ENCODE data around the gene METTL4.

Gene METTL4

DNA sequence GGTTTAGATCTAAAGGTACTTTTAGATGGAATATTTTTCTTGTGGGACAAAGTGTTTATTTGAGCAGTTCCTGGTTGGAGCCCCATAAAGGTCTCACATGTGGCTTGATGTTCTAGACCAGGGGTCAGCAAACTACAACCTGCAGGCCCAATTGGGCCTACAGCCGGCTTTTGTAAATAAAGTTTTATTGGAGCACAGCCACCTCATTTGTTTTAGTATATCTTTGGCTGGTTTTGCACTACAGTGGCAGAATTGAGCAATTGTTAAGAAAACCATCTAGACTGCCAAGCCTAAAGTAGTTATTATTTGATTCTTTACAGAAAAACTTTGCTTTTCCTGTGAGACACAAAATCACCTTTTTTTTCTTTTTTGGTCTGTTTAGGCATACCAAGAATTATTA lies 41.7 kb upstream of the METTL4 start:
- no peak overlapping the region for H2AFZ ChIP-seq (ENCODE audit: low read length)
- H3K4me2 ChIP-seq (ENCODE audit: low read depth, low read length) = no peak overlapping the region
- H3K27ac ChIP-seq (ENCODE audit: low read length) = no peak overlapping the region
- H4K20me1 ChIP-seq (ENCODE audit: insufficient read depth, low read length) = no peaks in the 10 kb centered on the region
- no peak overlapping the region for H3K9ac ChIP-seq (ENCODE audit: low read length)
- H3K9me2 ChIP-seq (replicated peaks; ENCODE audit: insufficient read depth, low read length) = no peaks in the 10 kb centered on the region
- H3K4me3 ChIP-seq (ENCODE audit: low read length) = no peak overlapping the region
- no peak for DNase-seq
- no peaks in the 10 kb centered on the region for H3K9me3 ChIP-seq (replicated peaks; ENCODE audit: insufficient read depth, low read length)
- no peaks in the 10 kb centered on the region for H3K79me2 ChIP-seq (ENCODE audit: low read length)
- no peaks in the 10 kb centered on the region for H3F3A ChIP-seq (ENCODE audit: insufficient read depth, low read length)
- no peaks in the 10 kb centered on the region for H3K27me3 ChIP-seq (replicated peaks; ENCODE audit: insufficient read depth, low read length)
- no peaks in the 10 kb centered on the region for H3K4me1 ChIP-seq (ENCODE audit: low read length)
- peaks cover 11% of the 10 kb centered on the region for H3K36me3 ChIP-seq (replicated peaks; ENCODE audit: insufficient read depth, low read length)
- TF ChIP-seq EZH2phosphoT487 (IDR thresholded peaks at IDR 0.05; ENCODE audit: low read length) = no peak
- TF ChIP-seq EZH2 (optimal IDR thresholded peaks at IDR 0.05; ENCODE audit: low read depth, low read length) = no peak
- TF ChIP-seq, protein P1, sequence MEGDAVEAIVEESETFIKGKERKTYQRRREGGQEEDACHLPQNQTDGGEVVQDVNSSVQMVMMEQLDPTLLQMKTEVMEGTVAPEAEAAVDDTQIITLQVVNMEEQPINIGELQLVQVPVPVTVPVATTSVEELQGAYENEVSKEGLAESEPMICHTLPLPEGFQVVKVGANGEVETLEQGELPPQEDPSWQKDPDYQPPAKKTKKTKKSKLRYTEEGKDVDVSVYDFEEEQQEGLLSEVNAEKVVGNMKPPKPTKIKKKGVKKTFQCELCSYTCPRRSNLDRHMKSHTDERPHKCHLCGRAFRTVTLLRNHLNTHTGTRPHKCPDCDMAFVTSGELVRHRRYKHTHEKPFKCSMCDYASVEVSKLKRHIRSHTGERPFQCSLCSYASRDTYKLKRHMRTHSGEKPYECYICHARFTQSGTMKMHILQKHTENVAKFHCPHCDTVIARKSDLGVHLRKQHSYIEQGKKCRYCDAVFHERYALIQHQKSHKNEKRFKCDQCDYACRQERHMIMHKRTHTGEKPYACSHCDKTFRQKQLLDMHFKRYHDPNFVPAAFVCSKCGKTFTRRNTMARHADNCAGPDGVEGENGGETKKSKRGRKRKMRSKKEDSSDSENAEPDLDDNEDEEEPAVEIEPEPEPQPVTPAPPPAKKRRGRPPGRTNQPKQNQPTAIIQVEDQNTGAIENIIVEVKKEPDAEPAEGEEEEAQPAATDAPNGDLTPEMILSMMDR (IDR thresholded peaks at IDR 0.05; ENCODE audit: low read length) = no peak

DNA sequence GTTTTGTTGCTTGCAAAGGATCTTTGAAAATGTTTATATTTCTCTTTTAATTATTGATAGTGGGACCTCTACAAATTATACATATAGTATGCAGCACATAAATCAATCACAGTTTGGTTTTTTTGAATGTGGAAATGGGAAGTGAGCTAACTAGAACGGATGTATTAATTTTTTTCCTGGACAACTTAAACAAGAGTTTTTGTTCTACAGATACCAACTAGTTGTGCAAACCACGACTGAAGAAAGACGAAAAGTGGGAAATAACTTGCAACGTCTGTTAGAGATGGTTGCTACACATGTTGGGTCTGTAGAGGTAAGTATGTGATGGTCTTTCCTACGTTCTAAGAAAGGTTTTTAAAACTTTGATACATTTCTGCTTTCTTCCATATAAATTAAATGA lies 39.2 kb upstream of the METTL4 start:
- Histone ChIP-seq H3K9ac (ENCODE audit: low read length) (no peak overlapping the region), H3K27ac (ENCODE audit: low read length) (no peak overlapping the region), H2AFZ (ENCODE audit: low read length) (no peak overlapping the region), H3K4me3 (ENCODE audit: low read length) (no peak overlapping the region), H3K36me3 (replicated peaks; ENCODE audit: insufficient read depth, low read length) (peaks cover 11% of the 10 kb centered on the region), H3K9me3 (replicated peaks; ENCODE audit: insufficient read depth, low read length) (no peaks in the 10 kb centered on the region), H3K79me2 (ENCODE audit: low read length) (0 out of 2 replicates have a peak, but pooled peaks cover 11% of the 10 kb centered on the region), H3K4me1 (ENCODE audit: low read length) (peaks cover 9% of the 10 kb centered on the region), H3K9me2 (replicated peaks; ENCODE audit: insufficient read depth, low read length) (no peaks in the 10 kb centered on the region), H3K27me3 (replicated peaks; ENCODE audit: insufficient read depth, low read length) (no peaks in the 10 kb centered on the region), H3K4me2 (ENCODE audit: low read depth, low read length) (no peak overlapping the region), H3F3A (ENCODE audit: insufficient read depth, low read length) (peaks cover 3% of the 10 kb centered on the region; the same call in 1 of the 2 replicates), H4K20me1 (ENCODE audit: insufficient read depth, low read length) (no peaks in the 10 kb centered on the region)
- DNase-seq = no peak
- TF ChIP-seq, protein P1 (IDR thresholded peaks at IDR 0.05; ENCODE audit: low read length) = no peak
- TF ChIP-seq EZH2phosphoT487 (IDR thresholded peaks at IDR 0.05; ENCODE audit: low read length) (no peak), EZH2 (optimal IDR thresholded peaks at IDR 0.05; ENCODE audit: low read depth, low read length) (no peak)

DNA sequence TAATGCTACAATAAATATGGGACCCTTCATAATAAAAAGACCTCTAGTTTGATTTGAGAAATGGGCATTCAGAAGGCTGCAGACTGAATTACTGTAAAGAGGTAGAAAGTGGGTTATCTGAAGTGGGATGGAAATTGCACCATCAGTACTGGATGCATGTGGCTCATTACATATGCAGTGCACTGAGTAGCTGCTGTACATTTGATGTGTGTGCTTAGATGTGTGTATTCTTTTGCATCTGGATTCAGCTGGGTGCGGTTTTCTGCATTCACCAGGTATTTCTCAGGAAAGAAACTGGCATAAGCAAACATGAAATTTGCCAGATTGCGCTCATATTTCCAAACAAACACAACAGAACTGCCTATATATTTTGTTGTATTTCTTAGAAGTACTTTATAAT lies 38.3 kb upstream of the METTL4 start:
- no peaks in the 10 kb centered on the region for H3K9me2 ChIP-seq (replicated peaks; ENCODE audit: insufficient read depth, low read length)
- peaks cover 4% of the 10 kb centered on the region for H3K36me3 ChIP-seq (replicated peaks; ENCODE audit: insufficient read depth, low read length)

More for the DNA sequence above, 38.3 kb upstream of the METTL4 start:
- no peak overlapping the region for H3K4me3 ChIP-seq (ENCODE audit: low read length)
- H3K4me1 ChIP-seq (ENCODE audit: low read length) = peaks cover 18% of the 10 kb centered on the region
- no peak overlapping the region for H3K27ac ChIP-seq (ENCODE audit: low read length)
- H3K27me3 ChIP-seq (replicated peaks; ENCODE audit: insufficient read depth, low read length) = no peaks in the 10 kb centered on the region
- no peaks in the 10 kb centered on the region for H3K9me3 ChIP-seq (replicated peaks; ENCODE audit: insufficient read depth, low read length)
- no peaks in the 10 kb centered on the region for H4K20me1 ChIP-seq (ENCODE audit: insufficient read depth, low read length)
- H3K4me2 ChIP-seq (ENCODE audit: low read depth, low read length) = no peak overlapping the region
- H3K9ac ChIP-seq (ENCODE audit: low read length) = no peak overlapping the region
- no peak for DNase-seq
- 0 out of 2 replicates have a peak, but pooled peaks cover 11% of the 10 kb centered on the region for H3K79me2 ChIP-seq (ENCODE audit: low read length)
- TF ChIP-seq EZH2 (optimal IDR thresholded peaks at IDR 0.05; ENCODE audit: low read depth, low read length) (no peak), EZH2phosphoT487 (IDR thresholded peaks at IDR 0.05; ENCODE audit: low read length) (no peak)
- TF ChIP-seq, protein P1 (IDR thresholded peaks at IDR 0.05; ENCODE audit: low read length) = no peak
- no peak overlapping the region for H2AFZ ChIP-seq (ENCODE audit: low read length)
- peaks cover 12% of the 10 kb centered on the region for H3F3A ChIP-seq (ENCODE audit: insufficient read depth, low read length)
